HEK293 (cell line): ENCODE measurements around the gene MORF4L1.

Experiments used
- BCL11A ChIP-seq: fragments of 450-650 bp; formaldehyde crosslinking; IDR thresholded peaks from 2 replicates; pipeline ENCODE4 v1.5.1; 2016; ENCODE audit warnings: low read depth, missing biosample characterization, missing genetic modification characterization
- BCL6B ChIP-seq: fragments of 450-650 bp; formaldehyde crosslinking; IDR thresholded peaks from 2 replicates; pipeline ENCODE4 v1.5.1; 2017; ENCODE audit warnings: missing biosample characterization, missing genetic modification characterization
- EGR2 ChIP-seq: fragments of 450-650 bp; formaldehyde crosslinking; IDR thresholded peaks from 2 replicates; pipeline ENCODE4 v1.5.1; 2016; ENCODE audit warnings: low read depth, missing biosample characterization, missing genetic modification characterization
- GLI4 ChIP-seq: fragments of 450-650 bp; formaldehyde crosslinking; IDR thresholded peaks from 2 replicates; pipeline ENCODE4 v1.5.1; 2016; ENCODE audit warnings: missing biosample characterization, missing genetic modification characterization
- HOXA7 ChIP-seq: sonication (generic); formaldehyde crosslinking; IDR thresholded peaks from 2 replicates; pipeline ENCODE4 v1.8.1; 2022; ENCODE audit warnings: missing genetic modification reagents, borderline replicate concordance
- KLF1 ChIP-seq: fragments of 450-650 bp; formaldehyde crosslinking; IDR thresholded peaks from 2 replicates; pipeline ENCODE4 v1.5.1; 2016; ENCODE audit warnings: missing biosample characterization, missing genetic modification characterization
- KLF17 ChIP-seq: fragments of 450-650 bp; formaldehyde crosslinking; IDR thresholded peaks from 2 replicates; pipeline ENCODE4 v1.5.1; 2016; ENCODE audit warnings: missing biosample characterization, missing genetic modification characterization
- KLF9 ChIP-seq: fragments of 450-650 bp; formaldehyde crosslinking; IDR thresholded peaks from 2 replicates; pipeline ENCODE4 v1.5.1; 2016; ENCODE audit warnings: missing biosample characterization, missing genetic modification characterization, low read depth
- MEIS1 ChIP-seq: sonication (generic); formaldehyde crosslinking; IDR thresholded peaks from 2 replicates; pipeline ENCODE4 v1.8.1; 2022; ENCODE audit warnings: missing genetic modification reagents, mild to moderate bottlenecking, borderline replicate concordance
- SP2 ChIP-seq: fragments of 450-650 bp; formaldehyde crosslinking; IDR thresholded peaks from 2 replicates; pipeline ENCODE4 v1.5.1; 2016; ENCODE audit warnings: missing biosample characterization, missing genetic modification characterization
- TRIM28 ChIP-seq: IDR thresholded peaks from 2 replicates; pipeline ENCODE4 v1.6.1; 2011; ENCODE audit warnings: low read length, control low read depth, borderline replicate concordance
- ZBTB10 ChIP-seq: fragments of 450-650 bp; formaldehyde crosslinking; IDR thresholded peaks from 2 replicates; pipeline ENCODE4 v1.5.1; 2016; ENCODE audit warnings: missing biosample characterization, missing genetic modification characterization
- ZBTB8A ChIP-seq: fragments of 450-650 bp; formaldehyde crosslinking; IDR thresholded peaks from 2 replicates; pipeline ENCODE4 v1.5.1; 2016; ENCODE audit warnings: missing biosample characterization, missing genetic modification characterization
- ZNF174 ChIP-seq: fragments of 450-650 bp; formaldehyde crosslinking; IDR thresholded peaks from 2 replicates; pipeline ENCODE4 v1.5.0; 2017; ENCODE audit warnings: missing biosample characterization, mild to moderate bottlenecking, missing genetic modification characterization
- ZNF211 ChIP-seq: fragments of 450-650 bp; formaldehyde crosslinking; IDR thresholded peaks from 2 replicates; pipeline ENCODE4 v1.5.1; 2016; ENCODE audit warnings: low read depth, missing biosample characterization, missing genetic modification characterization
- ZNF214 ChIP-seq: fragments of 450-650 bp; formaldehyde crosslinking; IDR thresholded peaks from 2 replicates; pipeline ENCODE4 v1.5.1; 2017; ENCODE audit warnings: missing biosample characterization, mild to moderate bottlenecking, missing genetic modification characterization, borderline replicate concordance
- ZNF248 ChIP-seq: fragments of 450-650 bp; formaldehyde crosslinking; IDR thresholded peaks from 2 replicates; pipeline ENCODE4 v1.5.1; 2017; ENCODE audit warnings: missing biosample characterization, missing genetic modification characterization
- ZNF416 ChIP-seq: fragments of 450-650 bp; formaldehyde crosslinking; IDR thresholded peaks from 2 replicates; pipeline ENCODE4 v1.5.1; 2016; ENCODE audit warnings: missing biosample characterization, missing genetic modification characterization
- ZNF529 ChIP-seq: fragments of 450-650 bp; formaldehyde crosslinking; IDR thresholded peaks from 2 replicates; pipeline ENCODE4 v1.5.1; 2017; ENCODE audit warnings: missing genetic modification characterization, missing biosample characterization; ENCODE audit not compliant: insufficient replicate concordance
- ZNF585B ChIP-seq: fragments of 450-650 bp; formaldehyde crosslinking; IDR thresholded peaks from 2 replicates; pipeline ENCODE4 v1.5.1; 2016; ENCODE audit warnings: missing biosample characterization, missing genetic modification characterization
- ZNF623 ChIP-seq: fragments of 450-650 bp; formaldehyde crosslinking; IDR thresholded peaks from 2 replicates; pipeline ENCODE4 v1.5.1; 2016; ENCODE audit warnings: missing biosample characterization, missing genetic modification characterization
- ZNF664 ChIP-seq: fragments of 450-650 bp; formaldehyde crosslinking; IDR thresholded peaks from 2 replicates; pipeline ENCODE4 v1.5.1; 2016; ENCODE audit warnings: missing biosample characterization, missing genetic modification characterization
- ZNF677 ChIP-seq: fragments of 450-650 bp; IDR thresholded peaks from 2 replicates; pipeline ENCODE4 v1.5.0; 2018; ENCODE audit warnings: missing biosample characterization, mild to moderate bottlenecking, missing genetic modification characterization, moderate library complexity
- ZNF701 ChIP-seq: fragments of 450-650 bp; formaldehyde crosslinking; IDR thresholded peaks from 2 replicates; pipeline ENCODE4 v1.5.1; 2016; ENCODE audit warnings: missing biosample characterization, missing genetic modification characterization
- ZNF777 ChIP-seq: fragments of 450-650 bp; formaldehyde crosslinking; IDR thresholded peaks from 2 replicates; pipeline ENCODE4 v1.5.1; 2017; ENCODE audit warnings: missing biosample characterization, missing genetic modification characterization, borderline replicate concordance
- ZSCAN5A ChIP-seq: fragments of 450-650 bp; formaldehyde crosslinking; IDR thresholded peaks from 2 replicates; pipeline ENCODE4 v1.5.1; 2016; ENCODE audit warnings: missing biosample characterization, missing genetic modification characterization
- TF ChIP-seq, protein P1 (sequence below): fragments of 450-650 bp; formaldehyde crosslinking; IDR thresholded peaks from 2 replicates; pipeline ENCODE4 v1.5.1; 2017; ENCODE audit warnings: missing biosample characterization, missing genetic modification characterization
- TF ChIP-seq, protein P2 (sequence below): fragments of 450-650 bp; formaldehyde crosslinking; IDR thresholded peaks from 2 replicates; pipeline ENCODE4 v1.5.0; 2017; ENCODE audit warnings: missing biosample characterization, missing genetic modification characterization, borderline replicate concordance

MORF4L1 gene

GRCh38 chr15:78872972-78873792 is 492 bp downstream of the MORF4L1 start (continued):
- TF ChIP-seq TRIM28: no peak
- no peak for TF ChIP-seq ZNF677 (tag by site-specific recombination)
- no peak for TF ChIP-seq ZNF585B (tag by site-specific recombination)
- TF ChIP-seq, protein P1, sequence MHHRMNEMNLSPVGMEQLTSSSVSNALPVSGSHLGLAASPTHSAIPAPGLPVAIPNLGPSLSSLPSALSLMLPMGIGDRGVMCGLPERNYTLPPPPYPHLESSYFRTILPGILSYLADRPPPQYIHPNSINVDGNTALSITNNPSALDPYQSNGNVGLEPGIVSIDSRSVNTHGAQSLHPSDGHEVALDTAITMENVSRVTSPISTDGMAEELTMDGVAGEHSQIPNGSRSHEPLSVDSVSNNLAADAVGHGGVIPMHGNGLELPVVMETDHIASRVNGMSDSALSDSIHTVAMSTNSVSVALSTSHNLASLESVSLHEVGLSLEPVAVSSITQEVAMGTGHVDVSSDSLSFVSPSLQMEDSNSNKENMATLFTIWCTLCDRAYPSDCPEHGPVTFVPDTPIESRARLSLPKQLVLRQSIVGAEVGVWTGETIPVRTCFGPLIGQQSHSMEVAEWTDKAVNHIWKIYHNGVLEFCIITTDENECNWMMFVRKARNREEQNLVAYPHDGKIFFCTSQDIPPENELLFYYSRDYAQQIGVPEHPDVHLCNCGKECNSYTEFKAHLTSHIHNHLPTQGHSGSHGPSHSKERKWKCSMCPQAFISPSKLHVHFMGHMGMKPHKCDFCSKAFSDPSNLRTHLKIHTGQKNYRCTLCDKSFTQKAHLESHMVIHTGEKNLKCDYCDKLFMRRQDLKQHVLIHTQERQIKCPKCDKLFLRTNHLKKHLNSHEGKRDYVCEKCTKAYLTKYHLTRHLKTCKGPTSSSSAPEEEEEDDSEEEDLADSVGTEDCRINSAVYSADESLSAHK (tag by site-specific recombination): 0 out of 2 replicates have a peak, but pooled peaks have one; percentile 14
- no peak for TF ChIP-seq HOXA7 (CRISPR knock-in tag)
- TF ChIP-seq ZNF701 (tag by site-specific recombination): no peak
- TF ChIP-seq ZNF214 (tag by site-specific recombination): no peak
- no peak for TF ChIP-seq MEIS1 (CRISPR knock-in tag)
- TF ChIP-seq BCL6B (tag by site-specific recombination): no peak
- TF ChIP-seq ZNF664 (tag by site-specific recombination): no peak
- TF ChIP-seq KLF9 (tag by site-specific recombination): peak; percentile 74; the same call in 1 of the 2 replicates
- TF ChIP-seq KLF1 (tag by site-specific recombination): peak; percentile 61
- no peak for TF ChIP-seq ZNF174 (tag by site-specific recombination)
- TF ChIP-seq ZNF623 (tag by site-specific recombination): no peak
- TF ChIP-seq ZNF211 (tag by site-specific recombination): no peak
- peak; percentile 49; the same call in 1 of the 2 replicates for TF ChIP-seq ZSCAN5A
- peak; percentile 70 for TF ChIP-seq ZBTB10 (tag by site-specific recombination)
- peak; percentile 29; the same call in 1 of the 2 replicates for TF ChIP-seq GLI4
- TF ChIP-seq, protein P2, sequence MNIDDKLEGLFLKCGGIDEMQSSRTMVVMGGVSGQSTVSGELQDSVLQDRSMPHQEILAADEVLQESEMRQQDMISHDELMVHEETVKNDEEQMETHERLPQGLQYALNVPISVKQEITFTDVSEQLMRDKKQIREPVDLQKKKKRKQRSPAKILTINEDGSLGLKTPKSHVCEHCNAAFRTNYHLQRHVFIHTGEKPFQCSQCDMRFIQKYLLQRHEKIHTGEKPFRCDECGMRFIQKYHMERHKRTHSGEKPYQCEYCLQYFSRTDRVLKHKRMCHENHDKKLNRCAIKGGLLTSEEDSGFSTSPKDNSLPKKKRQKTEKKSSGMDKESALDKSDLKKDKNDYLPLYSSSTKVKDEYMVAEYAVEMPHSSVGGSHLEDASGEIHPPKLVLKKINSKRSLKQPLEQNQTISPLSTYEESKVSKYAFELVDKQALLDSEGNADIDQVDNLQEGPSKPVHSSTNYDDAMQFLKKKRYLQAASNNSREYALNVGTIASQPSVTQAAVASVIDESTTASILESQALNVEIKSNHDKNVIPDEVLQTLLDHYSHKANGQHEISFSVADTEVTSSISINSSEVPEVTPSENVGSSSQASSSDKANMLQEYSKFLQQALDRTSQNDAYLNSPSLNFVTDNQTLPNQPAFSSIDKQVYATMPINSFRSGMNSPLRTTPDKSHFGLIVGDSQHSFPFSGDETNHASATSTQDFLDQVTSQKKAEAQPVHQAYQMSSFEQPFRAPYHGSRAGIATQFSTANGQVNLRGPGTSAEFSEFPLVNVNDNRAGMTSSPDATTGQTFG (tag by site-specific recombination): no peak; the same call in 1 of the 2 replicates
- 0 out of 2 replicates have a peak, but pooled peaks have one; percentile 10 for TF ChIP-seq BCL11A (tag by site-specific recombination)
- peak; percentile 91 for TF ChIP-seq EGR2 (tag by site-specific recombination)
- TF ChIP-seq ZNF529: no peak
- peak; percentile 88 for TF ChIP-seq ZBTB8A
- peak; percentile 83 for TF ChIP-seq KLF17 (tag by site-specific recombination)
- no peak for TF ChIP-seq ZNF416 (tag by site-specific recombination)
- peak; percentile 82 for TF ChIP-seq SP2 (tag by site-specific recombination)
- TF ChIP-seq ZNF777: no peak
- TF ChIP-seq ZNF248: no peak
